Fibroblast of lung (primary cell): ENCODE results near the gene MATK.

Experiments
- EZH2 ChIP-seq: IDR thresholded peaks from 2 replicates; pipeline ENCODE4 v1.5.1; 2012; ENCODE audit warnings: low read length, control low read depth, mild to moderate bottlenecking; ENCODE audit errors: missing control alignments
- TF ChIP-seq, protein P1 (sequence below), 2 donors: IDR thresholded peaks in 1 of 2; conservative IDR thresholded peaks in 1 of 2; 1 replicate in 1 of 2; 2 replicates in 1 of 2; pipeline ENCODE4 v1.5.1; 2011 to 2012; ENCODE audit warnings: low read length in 2 of 2, control low read depth in 1 of 2, inconsistent platforms in 1 of 2, low read depth in 1 of 2, mild to moderate bottlenecking in 1 of 2

DNA sequence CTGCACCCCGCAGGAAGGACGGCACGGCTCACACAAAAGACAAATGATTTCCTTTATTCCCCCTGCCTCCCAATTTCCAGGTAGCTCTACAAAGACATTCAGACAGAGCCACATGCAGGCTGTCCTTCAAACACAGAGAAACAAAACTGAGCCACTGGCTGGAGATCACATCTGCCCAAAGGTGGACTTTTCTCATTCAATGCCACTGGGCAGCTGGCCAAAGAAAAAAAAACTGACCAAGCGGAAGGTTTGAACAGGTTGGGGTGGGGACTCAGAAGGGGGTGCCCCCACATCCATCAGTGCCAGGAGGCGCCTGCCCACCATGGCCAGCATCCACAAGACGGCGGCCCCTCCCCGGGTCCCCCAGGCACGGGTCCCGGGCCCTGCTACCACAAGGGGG, 17.8 kb upstream of the MATK start:
- TF ChIP-seq, protein P1, sequence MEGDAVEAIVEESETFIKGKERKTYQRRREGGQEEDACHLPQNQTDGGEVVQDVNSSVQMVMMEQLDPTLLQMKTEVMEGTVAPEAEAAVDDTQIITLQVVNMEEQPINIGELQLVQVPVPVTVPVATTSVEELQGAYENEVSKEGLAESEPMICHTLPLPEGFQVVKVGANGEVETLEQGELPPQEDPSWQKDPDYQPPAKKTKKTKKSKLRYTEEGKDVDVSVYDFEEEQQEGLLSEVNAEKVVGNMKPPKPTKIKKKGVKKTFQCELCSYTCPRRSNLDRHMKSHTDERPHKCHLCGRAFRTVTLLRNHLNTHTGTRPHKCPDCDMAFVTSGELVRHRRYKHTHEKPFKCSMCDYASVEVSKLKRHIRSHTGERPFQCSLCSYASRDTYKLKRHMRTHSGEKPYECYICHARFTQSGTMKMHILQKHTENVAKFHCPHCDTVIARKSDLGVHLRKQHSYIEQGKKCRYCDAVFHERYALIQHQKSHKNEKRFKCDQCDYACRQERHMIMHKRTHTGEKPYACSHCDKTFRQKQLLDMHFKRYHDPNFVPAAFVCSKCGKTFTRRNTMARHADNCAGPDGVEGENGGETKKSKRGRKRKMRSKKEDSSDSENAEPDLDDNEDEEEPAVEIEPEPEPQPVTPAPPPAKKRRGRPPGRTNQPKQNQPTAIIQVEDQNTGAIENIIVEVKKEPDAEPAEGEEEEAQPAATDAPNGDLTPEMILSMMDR (conservative IDR thresholded peaks at IDR 0.05 in 1 of 2, IDR thresholded peaks at IDR 0.05 in 1 of 2; ENCODE audit: low read depth in 1 of 2, low read length in 2 of 2) = no peak
- no peak for TF ChIP-seq EZH2
